DND-41 (cell line): ENCODE measurements around the gene GHITM.

Experiments used
- ATAC-seq: fragments of 200-7000 bp; cut with Tn5 transposase; 3 replicates; pipeline ENCODE4 v1.9.1; 2021; ENCODE audit warnings: low read depth; ENCODE audit not compliant: insufficient read depth
- DNase-seq: peaks from one replicate; pipeline ENCODE4 v3.0.0-alpha.2; 2020
- H2AFZ ChIP-seq: 2 replicates; pipeline ENCODE4 v1.6.0; 2012; ENCODE audit warnings: low read depth, low read length
- H3K27ac ChIP-seq: 2 replicates; pipeline ENCODE4 v1.5.1; 2012; ENCODE audit warnings: low read length, inconsistent platforms
- H3K27me3 ChIP-seq: fragments of 200-600 bp; sonication (generic); 2 replicates; pipeline ENCODE4 v1.6.0; 2012; ENCODE audit warnings: low read length, mild to moderate bottlenecking, inconsistent platforms; ENCODE audit not compliant: insufficient read depth, poor library complexity
- H3K36me3 ChIP-seq: 2 replicates; pipeline ENCODE4 v1.5.1; 2012; ENCODE audit warnings: low read length, inconsistent platforms; ENCODE audit not compliant: insufficient read depth
- H3K4me1 ChIP-seq: 2 replicates; pipeline ENCODE4 v1.5.1; 2012; ENCODE audit warnings: mild to moderate bottlenecking, low read length; ENCODE audit not compliant: insufficient read depth
- H3K4me2 ChIP-seq: 2 replicates; pipeline ENCODE4 v1.6.0; 2012; ENCODE audit warnings: mild to moderate bottlenecking, moderate library complexity, low read length, inconsistent platforms; ENCODE audit not compliant: insufficient read depth
- H3K4me3 ChIP-seq, 2 experiments: fragments of 200-600 bp in 1 of 2; shearing (Covaris generic) in 1 of 2; 2 replicates each; pipeline ENCODE4 v1.5.1; 2012 to 2016; ENCODE audit warnings: inconsistent platforms in 2 of 2, low read length in 2 of 2, mild to moderate bottlenecking in 2 of 2, low read depth in 1 of 2, moderate library complexity in 1 of 2
- H3K79me2 ChIP-seq: 2 replicates; pipeline ENCODE4 v1.6.0; 2012; ENCODE audit warnings: low read length, inconsistent platforms; ENCODE audit not compliant: insufficient read depth
- H3K9ac ChIP-seq: 2 replicates; pipeline ENCODE4 v1.6.0; 2012; ENCODE audit warnings: low read depth, mild to moderate bottlenecking, inconsistent platforms, low read length, moderate library complexity
- H3K9me3 ChIP-seq: 2 replicates; pipeline ENCODE4 v1.5.1; 2012; ENCODE audit warnings: low read length, moderate library complexity, mild to moderate bottlenecking, inconsistent platforms; ENCODE audit not compliant: insufficient read depth, severe bottlenecking
- H4K20me1 ChIP-seq: 2 replicates; pipeline ENCODE4 v1.6.0; 2012; ENCODE audit warnings: low read length; ENCODE audit not compliant: insufficient read depth
- EZH2 ChIP-seq: IDR thresholded peaks from 3 replicates; pipeline ENCODE4 v1.6.1; 2012; ENCODE audit warnings: borderline replicate concordance, low read depth, mild to moderate bottlenecking, moderate library complexity, low read length, inconsistent platforms; ENCODE audit not compliant: severe bottlenecking
- TF ChIP-seq, protein P1 (sequence below): IDR thresholded peaks from 2 replicates; pipeline ENCODE4 v1.5.1; 2012; ENCODE audit warnings: borderline replicate concordance, low read length, moderate library complexity, mild to moderate bottlenecking; ENCODE audit not compliant: poor library complexity, severe bottlenecking; ENCODE audit errors: extremely low read depth

GHITM gene

DNA sequence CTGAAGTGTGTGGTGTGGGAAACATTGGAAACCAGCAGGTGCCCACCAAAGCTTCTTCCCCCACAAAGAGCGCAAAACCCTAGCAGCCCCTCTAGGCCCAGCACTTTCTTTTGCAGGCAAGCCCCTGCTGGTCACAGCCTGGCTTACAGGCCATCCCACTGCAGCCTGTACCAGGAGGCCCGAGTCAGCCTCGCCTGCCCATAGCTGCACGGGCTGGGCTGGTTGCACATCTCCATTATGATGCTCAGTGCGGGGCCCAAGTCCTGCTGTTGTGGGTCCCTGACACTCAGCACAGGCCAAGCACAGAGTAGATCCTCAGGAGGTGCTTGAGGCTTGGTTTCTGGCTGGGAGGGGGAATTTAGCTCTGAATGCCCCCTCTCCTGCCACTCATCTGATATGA is 63.0 kb downstream of the GHITM start:
- ATAC-seq, result no peak
- H3K9me3 ChIP-seq, result no peaks in the 10 kb centered on the region
- DNase-seq, result no peak
- H3K4me3 ChIP-seq, result no peak overlapping the region
- TF ChIP-seq, protein P1, sequence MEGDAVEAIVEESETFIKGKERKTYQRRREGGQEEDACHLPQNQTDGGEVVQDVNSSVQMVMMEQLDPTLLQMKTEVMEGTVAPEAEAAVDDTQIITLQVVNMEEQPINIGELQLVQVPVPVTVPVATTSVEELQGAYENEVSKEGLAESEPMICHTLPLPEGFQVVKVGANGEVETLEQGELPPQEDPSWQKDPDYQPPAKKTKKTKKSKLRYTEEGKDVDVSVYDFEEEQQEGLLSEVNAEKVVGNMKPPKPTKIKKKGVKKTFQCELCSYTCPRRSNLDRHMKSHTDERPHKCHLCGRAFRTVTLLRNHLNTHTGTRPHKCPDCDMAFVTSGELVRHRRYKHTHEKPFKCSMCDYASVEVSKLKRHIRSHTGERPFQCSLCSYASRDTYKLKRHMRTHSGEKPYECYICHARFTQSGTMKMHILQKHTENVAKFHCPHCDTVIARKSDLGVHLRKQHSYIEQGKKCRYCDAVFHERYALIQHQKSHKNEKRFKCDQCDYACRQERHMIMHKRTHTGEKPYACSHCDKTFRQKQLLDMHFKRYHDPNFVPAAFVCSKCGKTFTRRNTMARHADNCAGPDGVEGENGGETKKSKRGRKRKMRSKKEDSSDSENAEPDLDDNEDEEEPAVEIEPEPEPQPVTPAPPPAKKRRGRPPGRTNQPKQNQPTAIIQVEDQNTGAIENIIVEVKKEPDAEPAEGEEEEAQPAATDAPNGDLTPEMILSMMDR, result no peak
- no peak for TF ChIP-seq EZH2
- H2AFZ ChIP-seq, result no peak overlapping the region
- no peak overlapping the region for H3K27ac ChIP-seq
- no peaks in the 10 kb centered on the region for H3K4me1 ChIP-seq
- H4K20me1 ChIP-seq, result no peaks in the 10 kb centered on the region
- no peak overlapping the region for H3K4me2 ChIP-seq
- H3K79me2 ChIP-seq, result no peaks in the 10 kb centered on the region
- peaks cover 3% of the 10 kb centered on the region for H3K27me3 ChIP-seq
- H3K36me3 ChIP-seq, result no peaks in the 10 kb centered on the region
- no peak overlapping the region for H3K9ac ChIP-seq
